Neural progenitor cell (in vitro differentiated cells): ENCODE data around the gene MPPE1. TPM values are rescaled to one million over a fixed set of nuclear protein-coding genes. Genes with fewer than 3 reads are reported as not detected.

Experiments
- DNase-seq: peaks from one replicate; pipeline ENCODE4 v3.0.0-alpha.2; 2016; ENCODE audit warnings: low spot score
- H2AFZ ChIP-seq: fragments of 200-600 bp; sonication (generic); replicated peaks from 2 replicates; pipeline ENCODE4 v1.6.1; 2016; ENCODE audit warnings: antibody characterized with exemption
- H3F3A ChIP-seq: fragments of 200-600 bp; sonication (generic); 2 replicates; pipeline ENCODE4 v1.6.1; 2016; ENCODE audit warnings: antibody characterized with exemption, low read depth
- H3K27ac ChIP-seq: fragments of 200-600 bp; sonication (generic); 2 replicates; pipeline ENCODE4 v1.5.1; 2016; ENCODE audit warnings: mild to moderate bottlenecking
- H3K27me3 ChIP-seq: fragments of 200-600 bp; sonication (generic); 2 replicates; pipeline ENCODE4 v1.6.1; 2016; ENCODE audit warnings: mild to moderate bottlenecking, moderate library complexity
- H3K36me3 ChIP-seq: fragments of 200-600 bp; sonication (generic); 2 replicates; pipeline ENCODE4 v1.5.1; 2016
- H3K4me1 ChIP-seq: fragments of 200-600 bp; sonication (generic); 2 replicates; pipeline ENCODE4 v1.6.1; 2016; ENCODE audit warnings: mixed run types
- H3K4me2 ChIP-seq: fragments of 200-600 bp; sonication (generic); 2 replicates; pipeline ENCODE4 v1.6.1; 2016
- H3K4me3 ChIP-seq: fragments of 200-600 bp; sonication (generic); 2 replicates; pipeline ENCODE4 v1.5.1; 2016
- H3K79me2 ChIP-seq: fragments of 200-600 bp; sonication (generic); 2 replicates; pipeline ENCODE4 v1.6.1; 2016; ENCODE audit warnings: low read depth
- H3K9ac ChIP-seq: fragments of 200-600 bp; sonication (generic); 2 replicates; pipeline ENCODE4 v1.6.1; 2016
- H3K9me3 ChIP-seq: fragments of 200-600 bp; sonication (generic); 2 replicates; pipeline ENCODE4 v1.5.1; 2016; ENCODE audit warnings: low read depth
- H4K20me1 ChIP-seq: fragments of 200-600 bp; sonication (generic); 2 replicates; pipeline ENCODE4 v1.6.1; 2016; ENCODE audit warnings: low read depth
- H3K27ac Mint-ChIP-seq: 3 replicates; pipeline ENCODE4 v1.8.0; 2021; ENCODE audit warnings: mixed read lengths
- H3K27me3 Mint-ChIP-seq: 2 replicates; pipeline ENCODE4 v1.8.0; 2022; ENCODE audit warnings: low read depth, mild to moderate bottlenecking, inconsistent platforms, moderate library complexity, mixed read lengths; ENCODE audit not compliant: insufficient read depth
- H3K36me3 Mint-ChIP-seq: 3 replicates; pipeline ENCODE4 v1.8.0; 2021; ENCODE audit warnings: mixed read lengths
- H3K4me1 Mint-ChIP-seq: 3 replicates; pipeline ENCODE4 v1.8.0; 2021; ENCODE audit warnings: mixed read lengths
- H3K4me3 Mint-ChIP-seq: 3 replicates; pipeline ENCODE4 v1.8.0; 2021; ENCODE audit warnings: mild to moderate bottlenecking, moderate library complexity, mixed read lengths
- H3K9me3 Mint-ChIP-seq: 3 replicates; pipeline ENCODE4 v1.8.0; 2020; ENCODE audit warnings: mixed read lengths
- CTCF ChIP-seq: fragments of 200-600 bp; sonication (generic); IDR thresholded peaks from 2 replicates; pipeline ENCODE4 v1.5.1; 2017; ENCODE audit warnings: antibody characterized with exemption, mild to moderate bottlenecking
- EZH2 ChIP-seq: fragments of 200-600 bp; sonication (generic); IDR thresholded peaks from 2 replicates; pipeline ENCODE4 v1.6.1; 2017; ENCODE audit warnings: antibody characterized with exemption, mild to moderate bottlenecking, moderate library complexity
- EZH2phosphoT487 ChIP-seq: fragments of 200-600 bp; sonication (generic); IDR thresholded peaks from 2 replicates; pipeline ENCODE4 v1.6.1; 2017; ENCODE audit warnings: antibody characterized with exemption
- total RNA-seq: library from RNA; depleted of rRNA; stranded (reverse); fragments of >200 nt; gene quantifications from 2 replicates; pipeline ENCODE4 v1.2.3, GENCODE V29; 2015; ENCODE audit warnings: low replicate concordance

MPPE1 gene
- total RNA-seq, 1 donor from 2014 or later: 17.3 TPM

GRCh38 chr18:11864471-11864870 lies 43.6 kb downstream of the MPPE1 start:
- Mint-ChIP-seq H3K27ac (no peak overlapping the region), H3K27me3 (peaks cover 6% of the 10 kb centered on the region), H3K4me3 (no peak overlapping the region), H3K36me3 (peaks cover 5% of the 10 kb centered on the region), H3K9me3 (no peaks in the 10 kb centered on the region), H3K4me1 (peaks cover 7% of the 10 kb centered on the region)
- no peak overlapping the region for H3K4me3 ChIP-seq
- no peak overlapping the region for H3K4me2 ChIP-seq
- no peak for DNase-seq
- TF ChIP-seq EZH2phosphoT487 (no peak), EZH2 (no peak), CTCF (no peak)
- no peaks in the 10 kb centered on the region for H3K36me3 ChIP-seq
- no peaks in the 10 kb centered on the region for H3K9me3 ChIP-seq
- H3F3A ChIP-seq: no peaks in the 10 kb centered on the region
- no peaks in the 10 kb centered on the region for H3K79me2 ChIP-seq
- H3K9ac ChIP-seq: no peak overlapping the region
- no peaks in the 10 kb centered on the region for H3K4me1 ChIP-seq
- H4K20me1 ChIP-seq: no peaks in the 10 kb centered on the region
- no peak overlapping the region for H3K27ac ChIP-seq
- H3K27me3 ChIP-seq: no peaks in the 10 kb centered on the region
- H2AFZ ChIP-seq: no peak overlapping the region

DNA sequence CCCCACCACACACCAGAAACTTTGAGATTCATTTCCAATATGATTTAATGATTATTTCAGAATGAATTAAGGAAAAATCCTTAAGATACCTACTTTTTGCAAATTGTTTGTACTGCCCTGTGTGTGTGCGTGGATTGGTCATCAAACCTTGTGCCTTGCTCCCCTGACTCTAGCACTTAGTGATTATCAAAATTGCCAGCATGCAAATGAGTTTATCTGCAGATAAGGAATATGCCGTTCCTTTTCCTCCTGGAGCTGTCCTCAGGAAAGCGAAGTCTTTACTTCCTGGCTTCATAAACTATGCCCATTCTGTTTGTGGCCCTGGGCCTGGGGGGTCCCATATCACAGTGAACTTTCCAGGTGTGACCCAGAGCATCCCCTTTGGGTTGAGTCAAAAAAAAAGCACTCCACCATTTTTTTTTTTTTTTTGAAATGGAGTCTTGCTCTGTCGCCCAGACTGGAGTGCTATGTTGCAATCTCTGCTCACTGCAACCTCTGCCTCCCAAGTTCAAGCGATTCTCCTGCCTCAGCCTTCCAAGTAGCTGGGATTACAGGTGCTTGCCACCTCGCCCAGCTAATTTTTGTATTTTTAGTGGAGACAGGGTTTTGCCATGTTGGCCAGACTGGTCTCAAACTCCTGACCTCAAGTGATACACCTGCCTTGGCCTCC lies 45.5 kb downstream of the MPPE1 start:
- no peak overlapping the region for H3K27ac ChIP-seq
- no peaks in the 10 kb centered on the region for H3K27me3 ChIP-seq
- H3K4me2 ChIP-seq: no peak overlapping the region
- H3K4me3 Mint-ChIP-seq: no peak overlapping the region
- H3F3A ChIP-seq: no peaks in the 10 kb centered on the region
- no peak overlapping the region for H3K4me3 ChIP-seq
- peaks cover 25% of the 10 kb centered on the region for H3K4me1 Mint-ChIP-seq
- H3K27ac Mint-ChIP-seq: no peak overlapping the region
- no peak overlapping the region for H3K9ac ChIP-seq
- peaks cover 4% of the 10 kb centered on the region for H3K4me1 ChIP-seq
- H4K20me1 ChIP-seq: no peaks in the 10 kb centered on the region
- no peaks in the 10 kb centered on the region for H3K9me3 ChIP-seq
- no peak for TF ChIP-seq EZH2phosphoT487
- no peak for TF ChIP-seq EZH2
- TF ChIP-seq CTCF: no peak
- no peaks in the 10 kb centered on the region for H3K9me3 Mint-ChIP-seq
- DNase-seq: no peak
- H3K79me2 ChIP-seq: no peaks in the 10 kb centered on the region
- H3K36me3 Mint-ChIP-seq: peaks cover 3% of the 10 kb centered on the region
- no peak overlapping the region for H2AFZ ChIP-seq
- peaks cover 6% of the 10 kb centered on the region for H3K27me3 Mint-ChIP-seq
- no peaks in the 10 kb centered on the region for H3K36me3 ChIP-seq

DNA sequence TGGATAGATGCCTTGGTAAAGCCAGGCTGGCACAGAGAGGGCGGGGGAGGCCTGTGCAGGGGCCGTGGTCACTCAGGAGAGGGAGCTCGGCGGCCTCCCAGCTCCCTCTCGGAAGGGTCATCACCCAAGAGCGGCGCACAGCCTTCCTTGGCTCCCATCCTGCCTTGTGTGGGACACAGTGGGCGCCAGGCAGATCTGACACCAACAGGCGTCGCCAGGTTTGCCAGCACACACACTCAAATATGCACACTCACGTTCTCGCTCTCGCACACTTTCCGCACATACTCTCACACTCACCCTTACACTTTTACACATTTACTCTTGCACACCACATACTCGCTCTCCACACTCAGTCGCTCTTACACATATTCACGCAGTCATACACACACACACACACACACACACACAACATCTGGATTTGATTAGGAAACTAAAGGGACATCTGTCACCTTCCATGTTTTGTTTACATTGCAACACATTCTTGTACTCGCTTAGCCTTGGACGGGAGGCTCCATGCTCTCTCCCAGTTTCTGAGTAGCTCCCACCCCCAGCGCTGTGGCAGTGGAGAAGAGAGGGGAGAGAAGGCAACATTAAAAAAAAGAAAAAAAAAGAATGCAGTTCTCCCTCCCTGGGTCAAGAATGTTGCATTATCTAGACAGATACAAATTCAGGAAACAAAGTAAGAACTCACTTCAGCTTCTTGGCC lies 46.4 kb downstream of the MPPE1 start:
- Histone ChIP-seq H3K4me2 (no peak overlapping the region), H3K36me3 (no peaks in the 10 kb centered on the region), H3K27ac (no peak overlapping the region), H3K27me3 (no peaks in the 10 kb centered on the region), H3K9me3 (no peaks in the 10 kb centered on the region), H2AFZ (no peak overlapping the region), H3F3A (no peaks in the 10 kb centered on the region), H3K9ac (no peak overlapping the region), H3K4me3 (no peak overlapping the region), H3K4me1 (peaks cover 10% of the 10 kb centered on the region), H4K20me1 (no peaks in the 10 kb centered on the region), H3K79me2 (no peaks in the 10 kb centered on the region)
- no peak overlapping the region for H3K27ac Mint-ChIP-seq
- no peak for DNase-seq
- H3K4me3 Mint-ChIP-seq: no peak overlapping the region
- no peak for TF ChIP-seq CTCF
- no peak for TF ChIP-seq EZH2phosphoT487
- TF ChIP-seq EZH2: no peak
- H3K36me3 Mint-ChIP-seq: peaks cover 3% of the 10 kb centered on the region
- peaks cover 6% of the 10 kb centered on the region for H3K27me3 Mint-ChIP-seq
- peaks cover 31% of the 10 kb centered on the region for H3K4me1 Mint-ChIP-seq
- H3K9me3 Mint-ChIP-seq: no peaks in the 10 kb centered on the region
